WERI-Rb-1 (cell line): ENCODE results near the gene ADA.

Source experiments
- DNase-seq: peaks from one replicate; pipeline ENCODE4 v3.0.0-alpha.2; 2020
- H3K27ac ChIP-seq: fragments of 250-450 bp; sonication (Bioruptor Pico); 2 replicates; pipeline ENCODE4 v1.5.1; 2020; ENCODE audit warnings: mild to moderate bottlenecking, moderate library complexity
- H3K27me3 ChIP-seq: fragments of 250-450 bp; sonication (Bioruptor Pico); 2 replicates; pipeline ENCODE4 v1.5.1; 2021; ENCODE audit warnings: mild to moderate bottlenecking, low read depth, moderate library complexity; ENCODE audit not compliant: insufficient read depth, severe bottlenecking
- H3K36me3 ChIP-seq: fragments of 250-450 bp; sonication (Bioruptor Pico); 2 replicates; pipeline ENCODE4 v1.5.1; 2020; ENCODE audit warnings: mild to moderate bottlenecking, moderate library complexity
- H3K4me3 ChIP-seq: 2 replicates; pipeline ENCODE4 v1.5.1; 2011; ENCODE audit warnings: low read depth, mild to moderate bottlenecking, control low read depth, low read length
- H3K9me3 ChIP-seq: fragments of 250-450 bp; sonication (Bioruptor Pico); 2 replicates; pipeline ENCODE4 v1.5.1; 2021; ENCODE audit warnings: mild to moderate bottlenecking, moderate library complexity; ENCODE audit not compliant: severe bottlenecking
- CTCF ChIP-seq: IDR thresholded peaks from 2 replicates; pipeline ENCODE4 v1.5.1; 2011; ENCODE audit warnings: low read depth, mild to moderate bottlenecking, control low read depth, inconsistent platforms, low read length

Gene ADA

GRCh38 chr20:44629542-44629941, 22.0 kb downstream of the ADA start:
- no peak for TF ChIP-seq CTCF
- Histone ChIP-seq H3K36me3 (no peaks in the 10 kb centered on the region; the same call in 1 of the 2 replicates), H3K27ac (no peak overlapping the region), H3K27me3 (no peaks in the 10 kb centered on the region), H3K4me3 (no peak overlapping the region), H3K9me3 (no peaks in the 10 kb centered on the region)
- DNase-seq: no peak

- no peak for TF ChIP-seq CTCF
- no peak for DNase-seq
- H3K36me3 ChIP-seq: peaks cover 5% of the 10 kb centered on the region
Observed at GRCh38 chr20:44629017-44629385, 22.5 kb downstream of the ADA start.

GRCh38 chr20:44627364-44628010, 24.0 kb downstream of the ADA start:
- peaks cover 16% of the 10 kb centered on the region for H3K36me3 ChIP-seq
- no peak overlapping the region for H3K27ac ChIP-seq
- no peak overlapping the region for H3K4me3 ChIP-seq
- DNase-seq: no peak
- H3K27me3 ChIP-seq: no peaks in the 10 kb centered on the region
- no peaks in the 10 kb centered on the region for H3K9me3 ChIP-seq
- no peak for TF ChIP-seq CTCF

More at GRCh38 chr20:44629017-44629385, 22.5 kb downstream of the ADA start:
- Histone ChIP-seq H3K27me3 (no peaks in the 10 kb centered on the region), H3K9me3 (no peaks in the 10 kb centered on the region), H3K4me3 (no peak overlapping the region), H3K27ac (no peak overlapping the region)

GRCh38 chr20:44626278-44626677, 25.2 kb downstream of the ADA start:
- no peak for TF ChIP-seq CTCF
- Histone ChIP-seq H3K4me3 (no peak overlapping the region), H3K27ac (no peak overlapping the region), H3K27me3 (no peaks in the 10 kb centered on the region), H3K36me3 (peaks cover 23% of the 10 kb centered on the region), H3K9me3 (no peaks in the 10 kb centered on the region)
- no peak for DNase-seq

GRCh38 chr20:44625361-44625760, 26.1 kb downstream of the ADA start:
- Histone ChIP-seq H3K4me3 (no peak overlapping the region), H3K36me3 (peaks cover 31% of the 10 kb centered on the region), H3K27me3 (no peaks in the 10 kb centered on the region), H3K9me3 (no peaks in the 10 kb centered on the region), H3K27ac (no peak overlapping the region)
- DNase-seq: no peak
- TF ChIP-seq CTCF: no peak

GRCh38 chr20:44624743-44625271, 26.7 kb downstream of the ADA start:
- H3K9me3 ChIP-seq: no peaks in the 10 kb centered on the region
- H3K4me3 ChIP-seq: no peak overlapping the region
- no peaks in the 10 kb centered on the region for H3K27me3 ChIP-seq
- no peak for TF ChIP-seq CTCF
- no peak overlapping the region for H3K27ac ChIP-seq
- H3K36me3 ChIP-seq: peaks cover 35% of the 10 kb centered on the region
- no peak for DNase-seq
